CD4-positive, alpha-beta T cell treated with Interferon gamma for 1 hour (primary cell): Measurements from ENCODE around the gene CACNG4.

Experiments
- DNase-seq: peaks from one replicate; pipeline ENCODE4 v3.0.0-alpha.2; 2020

CACNG4 gene

GRCh38 chr17:66963909-66964771 lies at the start of gene CACNG4:
CACNG4 (plus strand) TSS chr17:66964707; CDS start chr17:66964912, 205 bp downstream.
- no peak for DNase-seq

- DNase-seq = no peak
These were observed 49.3 kb upstream of the CACNG4 start for GRCh38 chr17:66915204-66915611.

- no peak for DNase-seq
These were observed 48.7 kb upstream of the CACNG4 start for GRCh38 chr17:66915792-66916191.

GRCh38 chr17:66916946-66917345 lies 47.6 kb upstream of the CACNG4 start:
- DNase-seq = no peak

- DNase-seq = no peak
These were observed 45.6 kb upstream of the CACNG4 start for GRCh38 chr17:66918896-66919295.

GRCh38 chr17:66920435-66920834 lies 44.1 kb upstream of the CACNG4 start:
- no peak for DNase-seq

- no peak for DNase-seq
These were observed 43.6 kb upstream of the CACNG4 start for GRCh38 chr17:66920950-66921349.

GRCh38 chr17:66923886-66924285 lies 40.6 kb upstream of the CACNG4 start:
- DNase-seq = no peak

GRCh38 chr17:66925811-66926500 lies 38.6 kb upstream of the CACNG4 start:
- no peak for DNase-seq

GRCh38 chr17:66928949-66929348 lies 35.6 kb upstream of the CACNG4 start:
- DNase-seq = no peak

- no peak for DNase-seq
These were observed 34.9 kb upstream of the CACNG4 start for GRCh38 chr17:66929591-66929990.

GRCh38 chr17:66930933-66931332 lies 33.6 kb upstream of the CACNG4 start:
- DNase-seq = no peak

- no peak for DNase-seq
These were observed 32.2 kb upstream of the CACNG4 start for GRCh38 chr17:66932311-66932710.

GRCh38 chr17:66934040-66934439 lies 30.5 kb upstream of the CACNG4 start:
- DNase-seq = no peak

GRCh38 chr17:66935717-66936116 lies 28.8 kb upstream of the CACNG4 start:
- no peak for DNase-seq

GRCh38 chr17:66938656-66939055 lies 25.9 kb upstream of the CACNG4 start:
- no peak for DNase-seq

- DNase-seq = no peak
These were observed 24.9 kb upstream of the CACNG4 start for GRCh38 chr17:66939461-66940114.

- no peak for DNase-seq
These were observed 23.3 kb upstream of the CACNG4 start for GRCh38 chr17:66941249-66941648.

GRCh38 chr17:66941773-66942450 lies 22.6 kb upstream of the CACNG4 start:
- DNase-seq = no peak

- DNase-seq = no peak
These were observed 21.8 kb upstream of the CACNG4 start for GRCh38 chr17:66942451-66943264.

- no peak for DNase-seq
These were observed 21.0 kb upstream of the CACNG4 start for GRCh38 chr17:66943484-66943883.
